HEK293 (cell line): Measurements from ENCODE around the gene SHD.

Source experiments
- CTCF ChIA-PET: fragments of 350-600 bp; formaldehyde crosslinking; extraction: SDS; loops from one replicate; lab custom pipeline; 2021; ENCODE audit warnings: antibody characterized with exemption; lab: Yijun Ruan, JAX
- POLR2A ChIA-PET: fragments of 300-600 bp; formaldehyde crosslinking; extraction: SDS; loops from one replicate; lab custom pipeline; 2020; ENCODE audit warnings: antibody characterized with exemption, inconsistent platforms; lab: Yijun Ruan, JAX
- H3K27ac ChIP-seq: fragments of 200-500 bp; sonication (Bioruptor generic); 2 replicates; pipeline ENCODE4 v1.5.1; 2014; ENCODE audit warnings: low read depth, low read length, control low read depth, inconsistent platforms; ENCODE audit errors: extremely low read depth
- H3K36me3 ChIP-seq, 2 experiments: fragments of 200-500 bp in 1 of 2; sonication (Bioruptor generic) in 1 of 2; 1 replicate in 1 of 2; 2 replicates in 1 of 2; pipeline ENCODE4 v1.5.1; 2014 to 2017; ENCODE audit warnings: inconsistent platforms in 2 of 2, low read length in 2 of 2; ENCODE audit not compliant: control insufficient read depth in 2 of 2, insufficient read depth in 1 of 2
- H3K4me1 ChIP-seq: fragments of 200-500 bp; sonication (Bioruptor generic); 2 replicates; pipeline ENCODE4 v1.5.1; 2014; ENCODE audit warnings: mild to moderate bottlenecking, low read length, inconsistent platforms; ENCODE audit not compliant: control insufficient read depth, insufficient read depth
- H3K4me3 ChIP-seq: 2 replicates; pipeline ENCODE4 v1.5.1; 2011; ENCODE audit warnings: low read depth, mild to moderate bottlenecking, control low read depth, low read length, moderate library complexity
- H3K9me3 ChIP-seq: fragments of 200-500 bp; sonication (Bioruptor generic); 2 replicates; pipeline ENCODE4 v1.5.1; 2014; ENCODE audit warnings: low read depth, low read length, inconsistent platforms; ENCODE audit not compliant: control insufficient read depth, insufficient read depth
- GFI1B ChIP-seq: fragments of 450-650 bp; formaldehyde crosslinking; IDR thresholded peaks from 2 replicates; pipeline ENCODE4 v1.5.1; 2016; ENCODE audit warnings: missing biosample characterization, missing genetic modification characterization
- SP3 ChIP-seq: fragments of 450-650 bp; formaldehyde crosslinking; IDR thresholded peaks from 2 replicates; pipeline ENCODE4 v1.5.1; 2016; ENCODE audit warnings: missing biosample characterization, missing genetic modification characterization
- ZBTB20 ChIP-seq: fragments of 450-650 bp; formaldehyde crosslinking; IDR thresholded peaks from 2 replicates; pipeline ENCODE4 v1.5.1; 2016; ENCODE audit warnings: missing biosample characterization, missing genetic modification characterization
- ZBTB48 ChIP-seq: fragments of 450-650 bp; formaldehyde crosslinking; IDR thresholded peaks from 2 replicates; pipeline ENCODE4 v1.5.1; 2016; ENCODE audit warnings: missing biosample characterization, missing genetic modification characterization
- ZNF155 ChIP-seq: fragments of 450-650 bp; formaldehyde crosslinking; IDR thresholded peaks from 2 replicates; pipeline ENCODE4 v1.5.1; 2016; ENCODE audit warnings: missing biosample characterization, missing genetic modification characterization
- ZNF335 ChIP-seq: fragments of 450-650 bp; formaldehyde crosslinking; conservative IDR thresholded peaks from 2 replicates; pipeline ENCODE4 v1.5.1; 2016; ENCODE audit warnings: missing biosample characterization, missing genetic modification characterization
- ZNF341 ChIP-seq: fragments of 450-650 bp; formaldehyde crosslinking; IDR thresholded peaks from 2 replicates; pipeline ENCODE4; 2016; ENCODE audit warnings: low read depth, missing biosample characterization, missing genetic modification characterization
- ZNF623 ChIP-seq: fragments of 450-650 bp; formaldehyde crosslinking; IDR thresholded peaks from 2 replicates; pipeline ENCODE4 v1.5.1; 2016; ENCODE audit warnings: missing biosample characterization, missing genetic modification characterization
- ZNF629 ChIP-seq: fragments of 450-650 bp; formaldehyde crosslinking; IDR thresholded peaks from 2 replicates; pipeline ENCODE4 v1.5.1; 2017; ENCODE audit warnings: missing biosample characterization, missing genetic modification characterization
- ZNF792 ChIP-seq: fragments of 450-650 bp; formaldehyde crosslinking; IDR thresholded peaks from 2 replicates; pipeline ENCODE4 v1.5.1; 2016; ENCODE audit warnings: missing biosample characterization, missing genetic modification characterization
- ZSCAN30 ChIP-seq: fragments of 450-650 bp; IDR thresholded peaks from 2 replicates; pipeline ENCODE4 v1.5.1; 2018; ENCODE audit warnings: missing biosample characterization, mild to moderate bottlenecking, missing genetic modification characterization, moderate library complexity
- TF ChIP-seq, protein P1 (sequence below): fragments of 450-650 bp; formaldehyde crosslinking; IDR thresholded peaks from 2 replicates; pipeline ENCODE4 v1.5.1; 2016; ENCODE audit warnings: missing biosample characterization, missing genetic modification characterization
- TF ChIP-seq, protein P2 (sequence below): fragments of 450-650 bp; formaldehyde crosslinking; IDR thresholded peaks from 2 replicates; pipeline ENCODE4 v1.5.1; 2016; ENCODE audit warnings: missing biosample characterization, missing genetic modification characterization, low read depth
- TF ChIP-seq, protein P3 (sequence below): fragments of 450-650 bp; formaldehyde crosslinking; IDR thresholded peaks from 2 replicates; pipeline ENCODE4 v1.5.1; 2016; ENCODE audit warnings: missing biosample characterization, missing genetic modification characterization
- TF ChIP-seq, protein P4 (sequence below): fragments of 450-650 bp; formaldehyde crosslinking; IDR thresholded peaks from 2 replicates; pipeline ENCODE4 v1.5.1; 2017; ENCODE audit warnings: missing biosample characterization, missing genetic modification characterization
- TF ChIP-seq, protein P5 (sequence below): fragments of 450-650 bp; formaldehyde crosslinking; conservative IDR thresholded peaks from 2 replicates; pipeline ENCODE4 v1.5.1; 2016; ENCODE audit warnings: low read depth, missing biosample characterization, missing genetic modification characterization

Gene SHD

DNA sequence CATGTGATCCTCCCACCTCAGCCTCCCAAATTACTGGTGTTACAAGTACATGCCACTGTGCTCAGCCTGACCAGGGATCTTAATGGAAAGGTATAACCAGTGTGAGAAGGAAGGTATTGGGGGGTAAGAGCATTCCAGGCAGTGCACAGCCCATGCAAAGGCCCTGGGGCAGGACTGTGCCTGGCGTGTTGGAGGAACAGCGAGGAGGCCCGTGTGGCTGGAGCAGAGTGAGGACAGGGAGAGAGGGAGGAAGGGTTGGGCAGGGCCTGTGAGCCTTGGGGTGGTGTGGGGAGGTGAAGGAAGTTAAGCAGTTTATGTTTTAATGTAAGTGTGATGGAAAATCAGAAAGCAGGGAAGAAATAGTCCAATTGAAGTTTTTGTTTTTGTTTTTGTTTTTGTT lies 21.5 kb downstream of the SHD start:
- H3K36me3 ChIP-seq = no peaks in the 10 kb centered on the region
- H3K4me3 ChIP-seq = no peak overlapping the region
- ChIA-PET POLR2A (no interaction called here), CTCF (no interaction called here)
- TF ChIP-seq ZBTB20 (tag by site-specific recombination) = no peak
- no peak for TF ChIP-seq ZNF792 (tag by site-specific recombination)
- TF ChIP-seq ZNF623 = peak; percentile 99
- no peak for TF ChIP-seq ZNF629 (tag by site-specific recombination)
- no peak for TF ChIP-seq GFI1B (tag by site-specific recombination)
- no peak for TF ChIP-seq ZBTB48
- peak; percentile 36; the same call in 1 of the 2 replicates for TF ChIP-seq ZNF341 (tag by site-specific recombination)
- TF ChIP-seq ZNF155 (tag by site-specific recombination) = no peak
- TF ChIP-seq, protein P1, sequence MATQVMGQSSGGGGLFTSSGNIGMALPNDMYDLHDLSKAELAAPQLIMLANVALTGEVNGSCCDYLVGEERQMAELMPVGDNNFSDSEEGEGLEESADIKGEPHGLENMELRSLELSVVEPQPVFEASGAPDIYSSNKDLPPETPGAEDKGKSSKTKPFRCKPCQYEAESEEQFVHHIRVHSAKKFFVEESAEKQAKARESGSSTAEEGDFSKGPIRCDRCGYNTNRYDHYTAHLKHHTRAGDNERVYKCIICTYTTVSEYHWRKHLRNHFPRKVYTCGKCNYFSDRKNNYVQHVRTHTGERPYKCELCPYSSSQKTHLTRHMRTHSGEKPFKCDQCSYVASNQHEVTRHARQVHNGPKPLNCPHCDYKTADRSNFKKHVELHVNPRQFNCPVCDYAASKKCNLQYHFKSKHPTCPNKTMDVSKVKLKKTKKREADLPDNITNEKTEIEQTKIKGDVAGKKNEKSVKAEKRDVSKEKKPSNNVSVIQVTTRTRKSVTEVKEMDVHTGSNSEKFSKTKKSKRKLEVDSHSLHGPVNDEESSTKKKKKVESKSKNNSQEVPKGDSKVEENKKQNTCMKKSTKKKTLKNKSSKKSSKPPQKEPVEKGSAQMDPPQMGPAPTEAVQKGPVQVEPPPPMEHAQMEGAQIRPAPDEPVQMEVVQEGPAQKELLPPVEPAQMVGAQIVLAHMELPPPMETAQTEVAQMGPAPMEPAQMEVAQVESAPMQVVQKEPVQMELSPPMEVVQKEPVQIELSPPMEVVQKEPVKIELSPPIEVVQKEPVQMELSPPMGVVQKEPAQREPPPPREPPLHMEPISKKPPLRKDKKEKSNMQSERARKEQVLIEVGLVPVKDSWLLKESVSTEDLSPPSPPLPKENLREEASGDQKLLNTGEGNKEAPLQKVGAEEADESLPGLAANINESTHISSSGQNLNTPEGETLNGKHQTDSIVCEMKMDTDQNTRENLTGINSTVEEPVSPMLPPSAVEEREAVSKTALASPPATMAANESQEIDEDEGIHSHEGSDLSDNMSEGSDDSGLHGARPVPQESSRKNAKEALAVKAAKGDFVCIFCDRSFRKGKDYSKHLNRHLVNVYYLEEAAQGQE (tag by site-specific recombination) = no peak
- H3K4me1 ChIP-seq = no peaks in the 10 kb centered on the region
- no peak overlapping the region for H3K27ac ChIP-seq
- no peaks in the 10 kb centered on the region for H3K9me3 ChIP-seq

DNA sequence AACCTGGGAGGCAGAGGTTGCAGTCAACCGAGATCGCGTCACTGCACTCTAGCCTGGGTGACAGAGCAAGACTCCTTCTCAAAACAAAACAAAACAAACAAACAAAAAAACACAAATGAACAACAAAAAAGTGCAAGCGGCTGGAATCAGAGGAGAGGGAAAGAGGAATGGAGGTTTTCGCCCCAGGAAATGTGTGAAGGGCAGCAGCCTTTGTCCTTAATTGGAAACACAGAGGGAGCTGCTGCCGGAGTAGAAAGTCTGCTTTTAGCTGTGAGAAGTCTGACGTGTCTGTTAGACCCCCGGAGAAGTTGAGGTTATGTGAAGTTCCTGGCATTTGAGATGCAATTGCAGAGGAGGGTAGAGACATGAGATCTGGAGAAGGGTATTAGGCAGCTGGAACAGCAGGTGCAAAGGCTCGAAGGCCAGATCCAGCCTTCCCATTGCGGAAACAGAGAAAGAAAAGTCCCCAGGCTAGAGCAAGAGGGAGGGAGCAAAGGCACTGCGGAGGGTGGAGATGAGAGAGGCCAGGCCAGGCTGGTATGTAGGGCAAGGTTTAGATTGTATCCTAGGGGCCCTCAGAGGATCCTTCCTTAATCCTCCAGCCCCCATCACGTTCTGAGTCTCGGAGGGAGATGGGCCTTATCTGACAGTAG lies 22.6 kb downstream of the SHD start:
- Histone ChIP-seq H3K4me3 (no peak overlapping the region), H3K4me1 (no peaks in the 10 kb centered on the region), H3K9me3 (no peaks in the 10 kb centered on the region), H3K36me3 (peaks cover 0 to 8% of the 10 kb centered on the region in 2 experiments; a peak in 2 of 3 replicates), H3K27ac (no peak overlapping the region)
- POLR2A ChIA-PET = no interaction called here
- TF ChIP-seq, protein P2, sequence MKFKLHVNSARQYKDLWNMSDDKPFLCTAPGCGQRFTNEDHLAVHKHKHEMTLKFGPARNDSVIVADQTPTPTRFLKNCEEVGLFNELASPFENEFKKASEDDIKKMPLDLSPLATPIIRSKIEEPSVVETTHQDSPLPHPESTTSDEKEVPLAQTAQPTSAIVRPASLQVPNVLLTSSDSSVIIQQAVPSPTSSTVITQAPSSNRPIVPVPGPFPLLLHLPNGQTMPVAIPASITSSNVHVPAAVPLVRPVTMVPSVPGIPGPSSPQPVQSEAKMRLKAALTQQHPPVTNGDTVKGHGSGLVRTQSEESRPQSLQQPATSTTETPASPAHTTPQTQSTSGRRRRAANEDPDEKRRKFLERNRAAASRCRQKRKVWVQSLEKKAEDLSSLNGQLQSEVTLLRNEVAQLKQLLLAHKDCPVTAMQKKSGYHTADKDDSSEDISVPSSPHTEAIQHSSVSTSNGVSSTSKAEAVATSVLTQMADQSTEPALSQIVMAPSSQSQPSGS (tag by site-specific recombination) = no peak
- TF ChIP-seq, protein P3, sequence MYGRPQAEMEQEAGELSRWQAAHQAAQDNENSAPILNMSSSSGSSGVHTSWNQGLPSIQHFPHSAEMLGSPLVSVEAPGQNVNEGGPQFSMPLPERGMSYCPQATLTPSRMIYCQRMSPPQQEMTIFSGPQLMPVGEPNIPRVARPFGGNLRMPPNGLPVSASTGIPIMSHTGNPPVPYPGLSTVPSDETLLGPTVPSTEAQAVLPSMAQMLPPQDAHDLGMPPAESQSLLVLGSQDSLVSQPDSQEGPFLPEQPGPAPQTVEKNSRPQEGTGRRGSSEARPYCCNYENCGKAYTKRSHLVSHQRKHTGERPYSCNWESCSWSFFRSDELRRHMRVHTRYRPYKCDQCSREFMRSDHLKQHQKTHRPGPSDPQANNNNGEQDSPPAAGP (tag by site-specific recombination) = no peak
- TF ChIP-seq ZNF335 (tag by site-specific recombination) (no peak), SP3 (no peak), ZSCAN30 (no peak)
- TF ChIP-seq, protein P4, sequence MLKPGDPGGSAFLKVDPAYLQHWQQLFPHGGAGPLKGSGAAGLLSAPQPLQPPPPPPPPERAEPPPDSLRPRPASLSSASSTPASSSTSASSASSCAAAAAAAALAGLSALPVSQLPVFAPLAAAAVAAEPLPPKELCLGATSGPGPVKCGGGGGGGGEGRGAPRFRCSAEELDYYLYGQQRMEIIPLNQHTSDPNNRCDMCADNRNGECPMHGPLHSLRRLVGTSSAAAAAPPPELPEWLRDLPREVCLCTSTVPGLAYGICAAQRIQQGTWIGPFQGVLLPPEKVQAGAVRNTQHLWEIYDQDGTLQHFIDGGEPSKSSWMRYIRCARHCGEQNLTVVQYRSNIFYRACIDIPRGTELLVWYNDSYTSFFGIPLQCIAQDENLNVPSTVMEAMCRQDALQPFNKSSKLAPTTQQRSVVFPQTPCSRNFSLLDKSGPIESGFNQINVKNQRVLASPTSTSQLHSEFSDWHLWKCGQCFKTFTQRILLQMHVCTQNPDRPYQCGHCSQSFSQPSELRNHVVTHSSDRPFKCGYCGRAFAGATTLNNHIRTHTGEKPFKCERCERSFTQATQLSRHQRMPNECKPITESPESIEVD = no peak
- TF ChIP-seq, protein P5, sequence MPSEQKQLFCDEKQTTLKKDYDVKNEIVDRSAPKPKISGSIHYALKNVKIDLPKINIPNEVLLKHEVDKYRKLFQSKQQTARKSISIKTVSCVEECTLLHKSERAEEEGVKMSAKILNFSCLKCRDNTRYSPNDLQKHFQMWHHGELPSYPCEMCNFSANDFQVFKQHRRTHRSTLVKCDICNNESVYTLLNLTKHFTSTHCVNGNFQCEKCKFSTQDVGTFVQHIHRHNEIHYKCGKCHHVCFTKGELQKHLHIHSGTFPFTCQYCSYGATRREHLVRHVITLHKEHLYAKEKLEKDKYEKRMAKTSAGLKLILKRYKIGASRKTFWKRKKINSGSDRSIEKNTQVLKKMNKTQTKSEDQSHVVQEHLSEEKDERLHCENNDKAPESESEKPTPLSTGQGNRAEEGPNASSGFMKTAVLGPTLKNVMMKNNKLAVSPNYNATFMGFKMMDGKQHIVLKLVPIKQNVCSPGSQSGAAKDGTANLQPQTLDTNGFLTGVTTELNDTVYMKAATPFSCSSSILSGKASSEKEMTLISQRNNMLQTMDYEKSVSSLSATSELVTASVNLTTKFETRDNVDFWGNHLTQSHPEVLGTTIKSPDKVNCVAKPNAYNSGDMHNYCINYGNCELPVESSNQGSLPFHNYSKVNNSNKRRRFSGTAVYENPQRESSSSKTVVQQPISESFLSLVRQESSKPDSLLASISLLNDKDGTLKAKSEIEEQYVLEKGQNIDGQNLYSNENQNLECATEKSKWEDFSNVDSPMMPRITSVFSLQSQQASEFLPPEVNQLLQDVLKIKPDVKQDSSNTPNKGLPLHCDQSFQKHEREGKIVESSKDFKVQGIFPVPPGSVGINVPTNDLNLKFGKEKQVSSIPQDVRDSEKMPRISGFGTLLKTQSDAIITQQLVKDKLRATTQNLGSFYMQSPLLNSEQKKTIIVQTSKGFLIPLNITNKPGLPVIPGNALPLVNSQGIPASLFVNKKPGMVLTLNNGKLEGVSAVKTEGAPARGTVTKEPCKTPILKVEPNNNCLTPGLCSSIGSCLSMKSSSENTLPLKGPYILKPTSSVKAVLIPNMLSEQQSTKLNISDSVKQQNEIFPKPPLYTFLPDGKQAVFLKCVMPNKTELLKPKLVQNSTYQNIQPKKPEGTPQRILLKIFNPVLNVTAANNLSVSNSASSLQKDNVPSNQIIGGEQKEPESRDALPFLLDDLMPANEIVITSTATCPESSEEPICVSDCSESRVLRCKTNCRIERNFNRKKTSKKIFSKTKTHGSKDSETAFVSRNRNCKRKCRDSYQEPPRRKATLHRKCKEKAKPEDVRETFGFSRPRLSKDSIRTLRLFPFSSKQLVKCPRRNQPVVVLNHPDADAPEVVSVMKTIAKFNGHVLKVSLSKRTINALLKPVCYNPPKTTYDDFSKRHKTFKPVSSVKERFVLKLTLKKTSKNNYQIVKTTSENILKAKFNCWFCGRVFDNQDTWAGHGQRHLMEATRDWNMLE (tag by site-specific recombination) = no peak
- CTCF ChIA-PET = interaction anchor here (0.5 to 1.7 kb wide), 2 partner anchors 25 to 35 kb away, joined by 5 to 6 read pairs; no protein-coding TSS in a partner anchor
